Chondrocyte (in vitro differentiated cells): Measurements from ENCODE around the gene LIMA1. TPM values are rescaled to one million over a fixed set of nuclear protein-coding genes. Genes with fewer than 3 reads are reported as not detected.
A peak's percentile ranks its signal among the peaks of the same experiment; 100 is the strongest.
"Not testable (repeated sequence)": the region's sequence is repeated elsewhere in the genome, so short reads cannot be mapped to it uniquely, and the experiment has no call there.

Experiments
- DNase-seq: peaks from one replicate; pipeline ENCODE4 v3.0.0; 2021; ENCODE audit warnings: mixed read lengths, low spot score
- H3K27ac Mint-ChIP-seq: one replicate; pipeline ENCODE4 v1.8.0; 2021; ENCODE audit warnings: mild to moderate bottlenecking, moderate library complexity, mixed read lengths; ENCODE audit not compliant: unreplicated experiment
- H3K27me3 Mint-ChIP-seq: 2 replicates; pipeline ENCODE4 v1.8.0; 2021; ENCODE audit warnings: low read depth, mixed read lengths
- H3K36me3 Mint-ChIP-seq: 2 replicates; pipeline ENCODE4 v1.8.0; 2021; ENCODE audit warnings: low read depth, mixed read lengths
- H3K4me1 Mint-ChIP-seq: 2 replicates; pipeline ENCODE4 v1.8.0; 2021; ENCODE audit warnings: low read depth, mild to moderate bottlenecking, mixed read lengths
- H3K4me3 Mint-ChIP-seq: one replicate; pipeline ENCODE4 v1.8.0; 2021; ENCODE audit warnings: mild to moderate bottlenecking, moderate library complexity, mixed read lengths; ENCODE audit not compliant: unreplicated experiment
- H3K9me3 Mint-ChIP-seq: 2 replicates; pipeline ENCODE4 v1.8.0; 2021; ENCODE audit warnings: low read depth, mixed read lengths
- total RNA-seq: library from RNA; stranded (reverse); gene quantifications from 3 replicates; pipeline ENCODE4 v1.2.1, GENCODE V29; 2021
- TF ChIP-seq, protein P1 (sequence below): fragments of 200-600 bp; sonication (generic); IDR thresholded peaks from 2 replicates; pipeline ENCODE4 v1.5.0; 2021; ENCODE audit warnings: antibody characterized with exemption, mild to moderate bottlenecking, moderate library complexity

LIMA1 gene
- total RNA-seq, 1 donor from 2014 or later: 120 TPM

- DNase-seq: no peak
- peaks cover 42% of the 10 kb centered on the region for H3K4me1 Mint-ChIP-seq
- H3K36me3 Mint-ChIP-seq: peaks cover 5% of the 10 kb centered on the region
- no peaks in the 10 kb centered on the region for H3K27me3 Mint-ChIP-seq
- no peak overlapping the region for H3K27ac Mint-ChIP-seq
- H3K9me3 Mint-ChIP-seq: no peaks in the 10 kb centered on the region
- no peak overlapping the region for H3K4me3 Mint-ChIP-seq
- TF ChIP-seq, protein P1, sequence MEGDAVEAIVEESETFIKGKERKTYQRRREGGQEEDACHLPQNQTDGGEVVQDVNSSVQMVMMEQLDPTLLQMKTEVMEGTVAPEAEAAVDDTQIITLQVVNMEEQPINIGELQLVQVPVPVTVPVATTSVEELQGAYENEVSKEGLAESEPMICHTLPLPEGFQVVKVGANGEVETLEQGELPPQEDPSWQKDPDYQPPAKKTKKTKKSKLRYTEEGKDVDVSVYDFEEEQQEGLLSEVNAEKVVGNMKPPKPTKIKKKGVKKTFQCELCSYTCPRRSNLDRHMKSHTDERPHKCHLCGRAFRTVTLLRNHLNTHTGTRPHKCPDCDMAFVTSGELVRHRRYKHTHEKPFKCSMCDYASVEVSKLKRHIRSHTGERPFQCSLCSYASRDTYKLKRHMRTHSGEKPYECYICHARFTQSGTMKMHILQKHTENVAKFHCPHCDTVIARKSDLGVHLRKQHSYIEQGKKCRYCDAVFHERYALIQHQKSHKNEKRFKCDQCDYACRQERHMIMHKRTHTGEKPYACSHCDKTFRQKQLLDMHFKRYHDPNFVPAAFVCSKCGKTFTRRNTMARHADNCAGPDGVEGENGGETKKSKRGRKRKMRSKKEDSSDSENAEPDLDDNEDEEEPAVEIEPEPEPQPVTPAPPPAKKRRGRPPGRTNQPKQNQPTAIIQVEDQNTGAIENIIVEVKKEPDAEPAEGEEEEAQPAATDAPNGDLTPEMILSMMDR: no peak
These were observed 62.8 kb downstream of the LIMA1 start for GRCh38 chr12:50220363-50220995.

GRCh38 chr12:50219544-50219943, 63.8 kb downstream of the LIMA1 start:
- Mint-ChIP-seq H3K4me3 (no peak overlapping the region), H3K4me1 (peaks cover 50% of the 10 kb centered on the region), H3K36me3 (peaks cover 8% of the 10 kb centered on the region), H3K27ac (no peak overlapping the region), H3K9me3 (no peaks in the 10 kb centered on the region), H3K27me3 (no peaks in the 10 kb centered on the region)
- TF ChIP-seq, protein P1: no peak
- no peak for DNase-seq

- not testable (repeated sequence) for DNase-seq, H3K27ac Mint-ChIP-seq, H3K9me3 Mint-ChIP-seq, H3K36me3 Mint-ChIP-seq, H3K27me3 Mint-ChIP-seq
- Mint-ChIP-seq H3K4me3 (peak overlapping the region; percentile 35), H3K4me1 (peaks cover 49% of the 10 kb centered on the region)
These were observed 64.3 kb downstream of the LIMA1 start for GRCh38 chr12:50219001-50219400.

- no peak for DNase-seq
- TF ChIP-seq, protein P1: no peak
These were observed 64.9 kb downstream of the LIMA1 start for GRCh38 chr12:50218386-50218785.

GRCh38 chr12:50217202-50217601, 66.1 kb downstream of the LIMA1 start:
- peaks cover 8% of the 10 kb centered on the region for H3K36me3 Mint-ChIP-seq
- H3K4me3 Mint-ChIP-seq: no peak overlapping the region
- TF ChIP-seq, protein P1: no peak
- peaks cover 55% of the 10 kb centered on the region for H3K4me1 Mint-ChIP-seq
- H3K27ac Mint-ChIP-seq: peak overlapping the region; percentile 27
- no peaks in the 10 kb centered on the region for H3K27me3 Mint-ChIP-seq
- H3K9me3 Mint-ChIP-seq: no peaks in the 10 kb centered on the region
- no peak for DNase-seq

More at GRCh38 chr12:50218386-50218785, 64.9 kb downstream of the LIMA1 start:
- peaks cover 8% of the 10 kb centered on the region for H3K36me3 Mint-ChIP-seq
- H3K27ac Mint-ChIP-seq: peak overlapping the region; percentile 32
- H3K4me1 Mint-ChIP-seq: peaks cover 48% of the 10 kb centered on the region
- H3K4me3 Mint-ChIP-seq: peak overlapping the region; percentile 12
- no peaks in the 10 kb centered on the region for H3K27me3 Mint-ChIP-seq
- H3K9me3 Mint-ChIP-seq: no peaks in the 10 kb centered on the region

- DNase-seq: no peak
- Mint-ChIP-seq H3K9me3 (no peaks in the 10 kb centered on the region), H3K4me1 (peaks cover 60% of the 10 kb centered on the region), H3K4me3 (no peak overlapping the region), H3K27me3 (no peaks in the 10 kb centered on the region), H3K36me3 (peaks cover 8% of the 10 kb centered on the region), H3K27ac (peak overlapping the region; percentile 72)
- TF ChIP-seq, protein P1: no peak
These were observed 68.3 kb downstream of the LIMA1 start for GRCh38 chr12:50215033-50215432.
